HepG2 (cell line): ENCODE measurements around the gene G6PD. TPM values are rescaled to one million over a fixed set of nuclear protein-coding genes. Genes with fewer than 3 reads are reported as not detected.

Experiments used
- ATAC-seq: fragments of 200-7000 bp; cut with Tn5 transposase; 3 replicates; pipeline ENCODE4 v1.9.1; 2020; ENCODE audit warnings: mild to moderate bottlenecking, moderate library complexity
- BruUV-seq: library from RNA; stranded (reverse); fragments of 400-500 nt; replicated peaks from 2 replicates; lab custom pipeline; 2021; lab: Mats Ljungman, UMichigan
- CTCF ChIA-PET: fragments of 300-600 bp; formaldehyde crosslinking; extraction: SDS; loops from one replicate; lab custom pipeline; 2021; ENCODE audit warnings: low total read pairs, inconsistent platforms, low intra/inter-chr PET ratio; lab: Yijun Ruan, JAX
- POLR2A ChIA-PET: fragments of 350-600 bp; sonication (Branson Sonifier 250); formaldehyde crosslinking; loops from one replicate; lab custom pipeline; 2020; ENCODE audit warnings: antibody characterized with exemption, inconsistent platforms; lab: Yijun Ruan, JAX
- DNase-seq: peaks from one replicate; pipeline ENCODE4 v3.0.0-alpha.2; 2015; ENCODE audit warnings: low spot score
- FAIRE-seq: peaks from 3 replicates; lab custom pipeline; 2011; peaks lifted over from hg19 to GRCh38; lab: Jason Lieb, UNC
- H2AFZ ChIP-seq: one replicate; pipeline ENCODE4 v1.6.1; 2011; ENCODE audit warnings: low read length, inconsistent platforms
- H3K27ac ChIP-seq: fragments of 300-600 bp; 3 replicates; pipeline ENCODE4 v1.8.0; 2011; ENCODE audit warnings: mixed run types, mild to moderate bottlenecking, mixed read lengths, low read length, inconsistent platforms; ENCODE audit not compliant: insufficient read depth; ENCODE audit errors: extremely low read length
- H3K27me3 ChIP-seq, 2 experiments: fragments of 200-600 bp in 1 of 2; 2 replicates in 1 of 2; 3 replicates in 1 of 2; pipeline versions ENCODE4 v1.6.0 to v1.8.0; 2011; ENCODE audit warnings: low read length in 2 of 2, mild to moderate bottlenecking in 2 of 2, moderate library complexity in 2 of 2, inconsistent platforms in 1 of 2; ENCODE audit not compliant: insufficient read depth in 2 of 2, control insufficient read depth in 1 of 2
- H3K36me3 ChIP-seq, 2 experiments: fragments of 200-600 bp in 1 of 2; replicated peaks in 1 of 2; 2 replicates in 1 of 2; 3 replicates in 1 of 2; pipeline versions ENCODE4 v1.5.1 to v1.8.0; 2011; ENCODE audit warnings: low read length in 2 of 2, inconsistent platforms in 1 of 2; ENCODE audit not compliant: insufficient read depth in 2 of 2, control insufficient read depth in 1 of 2
- H3K4me1 ChIP-seq: 2 replicates; pipeline ENCODE4 v1.5.1; 2012; ENCODE audit warnings: low read length, inconsistent platforms; ENCODE audit not compliant: insufficient read depth
- H3K4me2 ChIP-seq: 2 replicates; pipeline ENCODE4 v1.6.0; 2011; ENCODE audit warnings: low read depth, low read length, inconsistent platforms
- H3K4me3 ChIP-seq, 3 experiments: fragments of 200-600 bp in 1 of 3; sonication (generic), shearing (Covaris generic) in 1 of 3; replicated peaks in 1 of 3; 2 replicates each; pipeline ENCODE4 v1.5.1; 2011 to 2016; ENCODE audit warnings: low read length in 3 of 3, inconsistent platforms in 2 of 3, low read depth in 2 of 3, mild to moderate bottlenecking in 2 of 3, control low read depth in 1 of 3, mixed read lengths in 1 of 3; ENCODE audit not compliant: insufficient read depth in 1 of 3
- H3K79me2 ChIP-seq: one replicate; pipeline ENCODE4 v1.6.1; 2011; ENCODE audit warnings: low read length, inconsistent platforms; ENCODE audit not compliant: insufficient read depth
- H3K9ac ChIP-seq: 2 replicates; pipeline ENCODE4 v1.6.0; 2011; ENCODE audit warnings: mild to moderate bottlenecking, low read depth, low read length, inconsistent platforms; ENCODE audit not compliant: insufficient read depth
- H3K9me3 ChIP-seq: 2 replicates; pipeline ENCODE4 v1.5.1; 2012; ENCODE audit warnings: mild to moderate bottlenecking, low read length
- H4K20me1 ChIP-seq: 2 replicates; pipeline ENCODE4 v1.6.0; 2011; ENCODE audit warnings: inconsistent platforms, mild to moderate bottlenecking, low read length, moderate library complexity; ENCODE audit not compliant: insufficient read depth
- PITX1 ChIP-seq: sonication (generic); formaldehyde crosslinking; IDR thresholded peaks from 2 replicates; pipeline ENCODE4 v1.5.1; 2020; ENCODE audit warnings: mild to moderate bottlenecking, missing genetic modification reagents
- SOX6 ChIP-seq, 2 experiments: fragments of 450-650 bp in 1 of 2; sonication (generic) in 1 of 2; formaldehyde crosslinking in 1 of 2; IDR thresholded peaks; 2 replicates each; pipeline versions ENCODE4 v1.4.0 to v1.6.1; 2017 to 2020; ENCODE audit warnings: antibody characterized with exemption in 1 of 2, mild to moderate bottlenecking in 1 of 2, missing genetic modification reagents in 1 of 2
- SSRP1 ChIP-seq: IDR thresholded peaks from 2 replicates; pipeline ENCODE4 v1.6.1; 2016; ENCODE audit warnings: control low read depth
- ZNF121 ChIP-seq: sonication (generic); formaldehyde crosslinking; IDR thresholded peaks from 2 replicates; pipeline ENCODE4 v1.5.0; 2020; ENCODE audit warnings: mild to moderate bottlenecking, missing genetic modification reagents
- ZNF501 ChIP-seq: sonication (generic); formaldehyde crosslinking; IDR thresholded peaks from 2 replicates; pipeline ENCODE4 v1.5.1; 2020; ENCODE audit warnings: mild to moderate bottlenecking, moderate library complexity, missing genetic modification reagents
- WGBS: methylation state at CpG from one replicate; pipeline ENCODE4 v1.1.6; 2017; ENCODE audit warnings: low lambda C conversion rate; 5-methylcytosine and 5-hydroxymethylcytosine counted together
- in situ Hi-C: cut with HindIII; loops from 2 replicates; pipeline ENCODE4 v1.10.0; 2017; ENCODE audit warnings: low pct_unique_long_range_greater_than_20kb; ENCODE audit not compliant: extremely low pct_ligation_motif_present
- intact Hi-C: fragments of 100-400 bp; cut with micrococcal nuclease; formaldehyde crosslinking; loops from one replicate; pipeline ENCODE4 v1.10.0; 2022; ENCODE audit not compliant: unreplicated experiment
- polyA plus RNA-seq, 8 experiments: library from polyadenylated mRNA; depleted of rRNA in 3 of 8; stranded (reverse) in 7 of 8; unstranded in 1 of 8; fragments of >200 nt; fragmentation: Illumina TruSeq in 4 of 8; extraction: Trizol in 4 of 8; gene quantifications; 2 replicates each; pipeline versions ENCODE4 v1.2.1 to v1.2.3, GENCODE V29; 2011 to 2016; ENCODE audit warnings: low read depth in 4 of 8, missing spikeins in 1 of 8, mixed read lengths in 1 of 8; ENCODE audit not compliant: insufficient read depth in 1 of 8
- total RNA-seq, 5 experiments: library from RNA; depleted of rRNA; stranded (reverse); fragments of >200 nt; fragmentation: Illumina TruSeq; extraction: Trizol; gene quantifications; 2 replicates each; pipeline ENCODE4 v1.2.3, GENCODE V29; 2016; ENCODE audit warnings: low read depth in 1 of 5
- TF ChIP-seq, protein P1 (sequence below): IDR thresholded peaks from 2 replicates; pipeline ENCODE4 v1.6.1; 2016; ENCODE audit warnings: missing biosample characterization, missing genetic modification reagents, low read depth
- TF ChIP-seq, protein P2 (sequence below), 2 experiments: sonication (generic) in 1 of 2; formaldehyde crosslinking in 1 of 2; IDR thresholded peaks; 2 replicates each; pipeline versions ENCODE4 v1.5.1 to v1.6.1; 2011 to 2020; ENCODE audit warnings: borderline replicate concordance in 1 of 2, low read depth in 1 of 2, low read length in 1 of 2, mild to moderate bottlenecking in 1 of 2, missing genetic modification reagents in 1 of 2, moderate library complexity in 1 of 2
- TF ChIP-seq, protein P3 (sequence below): sonication (generic); formaldehyde crosslinking; IDR thresholded peaks from 2 replicates; pipeline ENCODE4 v1.8.0; 2022; ENCODE audit warnings: mild to moderate bottlenecking, missing genetic modification reagents, moderate library complexity
- TF ChIP-seq, protein P4 (sequence below): sonication (generic); formaldehyde crosslinking; IDR thresholded peaks from 2 replicates; pipeline ENCODE4 v1.9.0; 2021; ENCODE audit warnings: missing genetic modification reagents, mild to moderate bottlenecking, borderline replicate concordance
- TF ChIP-seq, protein P5 (sequence below): sonication (generic); formaldehyde crosslinking; IDR thresholded peaks from 2 replicates; pipeline ENCODE4 v1.5.1; 2020; ENCODE audit warnings: missing genetic modification reagents, mild to moderate bottlenecking, borderline replicate concordance

The G6PD gene
- total and polyA plus RNA-seq, 2 of the 13 experiments (the other 11 are each of a cell fraction or from before 2014, with no cell fraction given), result 18.8 to 28.8 TPM

DNA sequence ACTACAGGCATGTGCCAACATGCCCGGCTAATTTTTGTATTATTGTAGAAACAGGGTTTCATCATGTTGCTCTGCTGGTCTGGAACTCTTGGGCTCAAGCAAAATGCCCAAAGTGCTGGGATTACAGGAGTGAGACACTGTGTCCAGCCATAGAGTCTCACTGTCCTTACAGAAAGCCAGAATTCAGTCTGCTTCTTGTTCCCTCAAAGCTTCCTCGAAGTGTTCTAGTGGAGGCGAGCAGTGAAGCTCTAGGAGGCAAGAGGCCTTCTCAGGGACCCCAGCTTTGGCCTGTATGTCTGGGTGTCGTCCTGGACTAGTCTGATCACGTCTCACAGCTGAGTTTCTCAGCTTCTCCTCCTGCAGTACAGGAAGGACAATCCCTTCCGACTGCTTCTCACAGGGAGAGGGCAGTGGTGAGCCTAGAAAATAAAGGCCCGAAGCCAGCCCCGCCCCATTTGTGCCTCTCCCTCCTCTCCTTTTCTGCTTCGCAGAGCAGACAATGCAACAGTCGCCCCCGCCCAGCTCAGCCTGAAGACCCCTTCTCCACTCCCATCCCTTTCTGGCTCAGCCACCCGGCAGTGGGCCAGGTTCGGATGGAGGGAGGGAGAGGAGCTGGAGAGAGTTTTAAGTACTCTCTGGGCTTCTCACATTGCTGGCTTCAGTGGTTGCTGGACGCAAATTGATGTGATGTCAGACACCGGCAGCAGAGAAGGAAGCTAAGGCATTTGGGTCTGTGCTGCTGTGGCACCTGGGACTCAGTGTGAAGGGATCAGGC lies 19.6 kb downstream of the G6PD start:
- H3K27me3 ChIP-seq, result no peaks in the 10 kb centered on the region
- in situ Hi-C loops, result loop anchor here (25.0 kb wide), 1 partner anchor 115 kb away; the partner anchor contains the start of genes DNASE1L1 and TAFAZZIN
- FAIRE-seq, result peak; percentile 87
- peak overlapping the region; percentile 63 for H3K27ac ChIP-seq
- H4K20me1 ChIP-seq, result no peaks in the 10 kb centered on the region
- 15% methylated on average over 3 of the region's 15 CpGs for WGBS
- CTCF ChIA-PET, result no interaction called here
- no TSS peak for BruUV-seq
- peaks cover 62% of the 10 kb centered on the region for H3K4me1 ChIP-seq
- peak overlapping the region; percentile 37 to 63 (median 40); a peak in 5 of 6 replicates for H3K4me3 ChIP-seq
- peak overlapping the region; percentile 65 for H3K9ac ChIP-seq
- no peaks in the 10 kb centered on the region for H3K79me2 ChIP-seq
- no peaks in the 10 kb centered on the region for H3K36me3 ChIP-seq
- H2AFZ ChIP-seq, result peak overlapping the region; percentile 54
- DNase-seq, result peak; percentile 56
- ATAC-seq, result peak; percentile 78
- intact Hi-C loops, result no loop called here
- H3K9me3 ChIP-seq, result no peaks in the 10 kb centered on the region
- POLR2A ChIA-PET, result interaction anchor here (0.7 to 6.0 kb wide), 11 partner anchors 10 to 154 kb away, joined by 3 to 38 read pairs (median 5); partner anchors contain the start of genes ATP6AP1, FAM3A, PLXNA3 and RPL10
- H3K4me2 ChIP-seq, result peak overlapping the region; percentile 88
- TF ChIP-seq, protein P1, sequence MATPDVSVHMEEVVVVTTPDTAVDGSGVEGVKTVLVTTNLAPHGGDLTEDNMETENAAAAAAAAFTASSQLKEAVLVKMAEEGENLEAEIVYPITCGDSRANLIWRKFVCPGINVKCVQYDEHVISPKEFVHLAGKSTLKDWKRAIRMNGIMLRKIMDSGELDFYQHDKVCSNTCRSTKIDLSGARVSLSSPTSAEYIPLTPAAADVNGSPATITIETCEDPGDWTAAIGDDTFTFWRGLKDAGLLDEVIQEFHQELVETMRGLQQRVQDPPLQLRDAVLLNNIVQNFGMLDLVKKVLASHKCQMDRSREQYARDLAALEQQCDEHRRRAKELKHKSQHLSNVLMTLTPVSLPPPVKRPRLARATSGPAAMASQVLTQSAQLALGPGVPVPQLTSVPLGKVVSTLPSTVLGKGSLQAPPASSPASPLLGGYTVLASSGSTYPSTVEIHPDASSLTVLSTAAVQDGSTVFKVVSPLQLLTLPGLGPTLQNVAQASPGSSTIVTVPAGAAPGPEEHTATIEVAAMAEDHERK (CRISPR knock-in tag), result no peak
- no peak for TF ChIP-seq ZNF121 (CRISPR knock-in tag)
- TF ChIP-seq, protein P2, sequence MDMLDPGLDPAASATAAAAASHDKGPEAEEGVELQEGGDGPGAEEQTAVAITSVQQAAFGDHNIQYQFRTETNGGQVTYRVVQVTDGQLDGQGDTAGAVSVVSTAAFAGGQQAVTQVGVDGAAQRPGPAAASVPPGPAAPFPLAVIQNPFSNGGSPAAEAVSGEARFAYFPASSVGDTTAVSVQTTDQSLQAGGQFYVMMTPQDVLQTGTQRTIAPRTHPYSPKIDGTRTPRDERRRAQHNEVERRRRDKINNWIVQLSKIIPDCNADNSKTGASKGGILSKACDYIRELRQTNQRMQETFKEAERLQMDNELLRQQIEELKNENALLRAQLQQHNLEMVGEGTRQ (IDR thresholded peaks at IDR 0.05; ENCODE audit: low read depth, low read length), result no peak
- TF ChIP-seq, protein P2 (CRISPR knock-in tag; IDR thresholded peaks at IDR 0.05; ENCODE audit: borderline replicate concordance), result no peak
- TF ChIP-seq, protein P3, sequence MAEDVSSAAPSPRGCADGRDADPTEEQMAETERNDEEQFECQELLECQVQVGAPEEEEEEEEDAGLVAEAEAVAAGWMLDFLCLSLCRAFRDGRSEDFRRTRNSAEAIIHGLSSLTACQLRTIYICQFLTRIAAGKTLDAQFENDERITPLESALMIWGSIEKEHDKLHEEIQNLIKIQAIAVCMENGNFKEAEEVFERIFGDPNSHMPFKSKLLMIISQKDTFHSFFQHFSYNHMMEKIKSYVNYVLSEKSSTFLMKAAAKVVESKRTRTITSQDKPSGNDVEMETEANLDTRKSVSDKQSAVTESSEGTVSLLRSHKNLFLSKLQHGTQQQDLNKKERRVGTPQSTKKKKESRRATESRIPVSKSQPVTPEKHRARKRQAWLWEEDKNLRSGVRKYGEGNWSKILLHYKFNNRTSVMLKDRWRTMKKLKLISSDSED (CRISPR knock-in tag), result no peak
- TF ChIP-seq PITX1, result peak; percentile 15; the same call in 1 of the 2 replicates
- no peak for TF ChIP-seq SOX6 (IDR thresholded peaks at IDR 0.05)
- peak; percentile 27; the same call in 1 of the 2 replicates for TF ChIP-seq SOX6 (CRISPR knock-in tag; IDR thresholded peaks at IDR 0.05)
- 0 out of 2 replicates have a peak, but pooled peaks have one; percentile 27 for TF ChIP-seq ZNF501 (CRISPR knock-in tag)
- TF ChIP-seq SSRP1, result peak; percentile 33; the same call in 1 of the 2 replicates
- TF ChIP-seq, protein P4, sequence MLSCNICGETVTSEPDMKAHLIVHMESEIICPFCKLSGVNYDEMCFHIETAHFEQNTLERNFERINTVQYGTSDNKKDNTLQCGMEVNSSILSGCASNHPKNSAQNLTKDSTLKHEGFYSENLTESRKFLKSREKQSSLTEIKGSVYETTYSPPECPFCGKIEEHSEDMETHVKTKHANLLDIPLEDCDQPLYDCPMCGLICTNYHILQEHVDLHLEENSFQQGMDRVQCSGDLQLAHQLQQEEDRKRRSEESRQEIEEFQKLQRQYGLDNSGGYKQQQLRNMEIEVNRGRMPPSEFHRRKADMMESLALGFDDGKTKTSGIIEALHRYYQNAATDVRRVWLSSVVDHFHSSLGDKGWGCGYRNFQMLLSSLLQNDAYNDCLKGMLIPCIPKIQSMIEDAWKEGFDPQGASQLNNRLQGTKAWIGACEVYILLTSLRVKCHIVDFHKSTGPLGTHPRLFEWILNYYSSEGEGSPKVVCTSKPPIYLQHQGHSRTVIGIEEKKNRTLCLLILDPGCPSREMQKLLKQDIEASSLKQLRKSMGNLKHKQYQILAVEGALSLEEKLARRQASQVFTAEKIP, result no peak
- TF ChIP-seq, protein P5, sequence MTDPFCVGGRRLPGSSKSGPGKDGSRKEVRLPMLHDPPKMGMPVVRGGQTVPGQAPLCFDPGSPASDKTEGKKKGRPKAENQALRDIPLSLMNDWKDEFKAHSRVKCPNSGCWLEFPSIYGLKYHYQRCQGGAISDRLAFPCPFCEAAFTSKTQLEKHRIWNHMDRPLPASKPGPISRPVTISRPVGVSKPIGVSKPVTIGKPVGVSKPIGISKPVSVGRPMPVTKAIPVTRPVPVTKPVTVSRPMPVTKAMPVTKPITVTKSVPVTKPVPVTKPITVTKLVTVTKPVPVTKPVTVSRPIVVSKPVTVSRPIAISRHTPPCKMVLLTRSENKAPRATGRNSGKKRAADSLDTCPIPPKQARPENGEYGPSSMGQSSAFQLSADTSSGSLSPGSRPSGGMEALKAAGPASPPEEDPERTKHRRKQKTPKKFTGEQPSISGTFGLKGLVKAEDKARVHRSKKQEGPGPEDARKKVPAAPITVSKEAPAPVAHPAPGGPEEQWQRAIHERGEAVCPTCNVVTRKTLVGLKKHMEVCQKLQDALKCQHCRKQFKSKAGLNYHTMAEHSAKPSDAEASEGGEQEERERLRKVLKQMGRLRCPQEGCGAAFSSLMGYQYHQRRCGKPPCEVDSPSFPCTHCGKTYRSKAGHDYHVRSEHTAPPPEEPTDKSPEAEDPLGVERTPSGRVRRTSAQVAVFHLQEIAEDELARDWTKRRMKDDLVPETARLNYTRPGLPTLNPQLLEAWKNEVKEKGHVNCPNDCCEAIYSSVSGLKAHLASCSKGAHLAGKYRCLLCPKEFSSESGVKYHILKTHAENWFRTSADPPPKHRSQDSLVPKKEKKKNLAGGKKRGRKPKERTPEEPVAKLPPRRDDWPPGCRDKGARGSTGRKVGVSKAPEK (CRISPR knock-in tag), result no peak
